ENCODE results near the gene ARHGEF17.

The ARHGEF17 gene

DNA sequence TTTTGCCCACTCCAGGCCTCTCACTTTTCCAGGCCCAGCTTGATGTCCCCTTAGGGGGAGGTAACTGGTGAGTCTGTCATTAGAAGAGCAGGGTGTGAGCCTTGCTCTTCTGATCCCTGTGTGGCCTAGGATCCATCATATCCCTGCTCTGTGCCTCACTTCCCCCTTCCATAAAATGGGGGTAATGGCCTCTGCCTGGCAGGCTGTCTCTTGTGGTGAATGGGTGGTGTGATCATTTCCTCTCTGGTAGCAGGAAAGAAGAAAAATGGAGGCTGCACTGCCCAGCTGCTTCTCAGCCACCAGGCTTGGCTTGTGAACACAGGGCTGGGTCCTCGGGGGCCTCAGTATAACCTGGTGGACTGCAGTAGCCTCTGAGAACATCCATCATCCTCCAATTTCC, 5.6 kb downstream of the ARHGEF17 start:
- DNase-seq, result no peak

DNA sequence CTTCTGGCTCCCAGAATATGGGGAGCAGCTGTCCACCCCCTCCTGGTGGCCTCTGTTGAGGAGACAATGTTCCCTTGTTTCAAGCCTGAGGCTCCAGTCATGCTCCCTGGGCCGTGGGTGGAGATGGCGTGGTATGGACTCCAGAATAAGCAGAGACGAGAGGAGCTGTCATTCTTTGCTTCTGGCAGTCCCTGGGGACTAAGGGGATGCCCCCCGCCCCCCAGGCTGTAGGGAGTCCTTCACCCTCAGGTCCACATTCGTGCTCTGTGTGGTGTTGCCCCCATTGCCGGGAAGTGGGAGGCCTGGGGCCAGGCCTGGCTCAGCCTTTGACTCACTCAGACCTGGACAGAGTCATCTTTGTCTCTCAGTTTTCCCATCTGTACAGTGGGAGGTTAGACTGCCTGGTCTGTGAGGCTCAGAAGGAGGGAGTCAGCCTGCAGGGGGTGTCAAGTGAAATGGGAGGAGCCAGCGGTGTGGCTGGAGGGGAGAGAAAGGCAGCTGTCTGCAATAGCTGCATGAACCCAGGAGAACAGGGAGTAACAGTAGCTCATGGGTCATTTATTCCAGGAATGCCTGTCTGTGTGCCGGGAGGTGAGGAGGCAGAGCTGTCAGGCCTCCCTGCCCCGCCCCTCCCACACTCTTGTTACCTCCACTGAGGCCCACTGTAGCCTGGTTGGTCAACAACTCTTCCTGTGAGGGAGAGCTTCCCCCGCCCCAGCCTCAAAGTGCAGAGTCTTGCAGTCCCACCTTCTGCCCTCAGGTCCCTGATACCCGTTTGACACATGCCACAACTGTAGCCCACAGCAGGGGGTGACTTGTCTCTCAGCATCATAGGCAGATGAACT, 6.3 kb downstream of the ARHGEF17 start:
- peak in 42 of 58 donors; percentile 21 to 85 (median 61) for DNase-seq

- DNase-seq, result peak in 7 of 58 donors; percentile 26 to 39 (median 31)
Measured at GRCh38 chr11:73315293-73316020, 7.4 kb downstream of the ARHGEF17 start.

DNA sequence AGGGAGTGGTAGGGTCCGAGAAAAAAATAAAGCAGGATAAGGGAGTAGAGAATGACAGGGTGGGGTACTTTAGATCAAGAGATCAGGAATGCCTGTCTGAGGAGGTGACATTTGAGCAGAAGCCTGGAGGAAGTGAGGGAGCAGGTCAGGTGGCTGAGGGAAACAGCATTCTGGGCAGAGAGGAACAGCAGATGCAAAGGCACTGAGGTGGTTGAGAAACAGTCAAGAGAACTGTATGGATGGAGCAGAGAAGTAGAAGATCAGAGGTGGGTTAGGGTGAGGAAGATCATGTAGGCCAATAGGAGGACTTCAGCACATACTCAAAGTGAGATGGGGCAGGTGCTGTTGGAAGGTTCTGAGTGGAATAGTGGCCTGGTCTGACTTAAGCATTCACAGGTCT, 8.3 kb downstream of the ARHGEF17 start:
- no peak for DNase-seq

- peak in 53 of 58 donors; percentile 29 to 88 (median 72) for DNase-seq
Measured at GRCh38 chr11:73317373-73317772, 9.3 kb downstream of the ARHGEF17 start.

GRCh38 chr11:73317803-73318202, 9.7 kb downstream of the ARHGEF17 start:
- peak in 3 of 58 donors; percentile 39 to 64 (median 57) for DNase-seq

GRCh38 chr11:73318501-73319011, 10.5 kb downstream of the ARHGEF17 start:
- no peak for DNase-seq

- no peak for DNase-seq
Measured at GRCh38 chr11:73320763-73321603, 12.9 kb downstream of the ARHGEF17 start.

DNA sequence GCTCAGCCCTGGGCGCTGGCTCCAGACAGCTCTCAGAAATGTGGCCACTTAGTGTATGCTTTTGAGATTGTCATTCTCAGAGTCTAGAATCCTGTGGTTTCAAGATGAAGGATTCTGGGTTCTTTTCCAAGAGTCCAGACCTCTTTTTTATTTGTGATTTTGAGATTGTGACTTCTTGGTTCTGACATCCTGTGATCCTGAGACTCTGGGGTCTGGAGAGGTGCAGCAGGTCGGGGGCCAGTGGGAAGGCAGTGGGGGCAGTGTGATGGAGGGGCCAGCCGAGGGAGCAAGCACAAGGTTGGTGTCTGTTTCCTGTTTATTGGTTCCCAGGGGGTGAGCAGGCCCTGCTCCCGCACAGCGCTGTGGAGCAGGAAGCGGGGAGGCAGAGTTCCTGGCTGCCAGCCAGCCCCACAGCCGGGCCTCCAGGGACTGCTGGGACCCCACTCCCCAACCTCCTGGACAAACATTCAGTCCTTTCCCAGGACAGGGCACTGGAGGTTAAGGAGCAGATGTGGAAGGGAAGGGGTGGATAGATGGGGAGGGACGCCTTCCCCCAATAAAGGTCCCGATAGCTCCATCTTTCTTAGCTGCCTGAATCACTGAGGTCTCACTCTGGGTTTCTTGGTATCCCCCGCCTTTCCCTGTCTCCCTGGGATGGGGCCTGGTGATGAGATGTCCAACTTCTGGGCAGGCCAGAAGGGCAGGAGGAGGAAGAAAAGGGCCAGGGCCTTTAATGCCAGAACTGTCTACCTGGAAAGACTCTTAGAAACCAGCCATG, 13.7 kb downstream of the ARHGEF17 start:
- DNase-seq, result peak in 2 of 58 donors; percentile 27 to 39

DNA sequence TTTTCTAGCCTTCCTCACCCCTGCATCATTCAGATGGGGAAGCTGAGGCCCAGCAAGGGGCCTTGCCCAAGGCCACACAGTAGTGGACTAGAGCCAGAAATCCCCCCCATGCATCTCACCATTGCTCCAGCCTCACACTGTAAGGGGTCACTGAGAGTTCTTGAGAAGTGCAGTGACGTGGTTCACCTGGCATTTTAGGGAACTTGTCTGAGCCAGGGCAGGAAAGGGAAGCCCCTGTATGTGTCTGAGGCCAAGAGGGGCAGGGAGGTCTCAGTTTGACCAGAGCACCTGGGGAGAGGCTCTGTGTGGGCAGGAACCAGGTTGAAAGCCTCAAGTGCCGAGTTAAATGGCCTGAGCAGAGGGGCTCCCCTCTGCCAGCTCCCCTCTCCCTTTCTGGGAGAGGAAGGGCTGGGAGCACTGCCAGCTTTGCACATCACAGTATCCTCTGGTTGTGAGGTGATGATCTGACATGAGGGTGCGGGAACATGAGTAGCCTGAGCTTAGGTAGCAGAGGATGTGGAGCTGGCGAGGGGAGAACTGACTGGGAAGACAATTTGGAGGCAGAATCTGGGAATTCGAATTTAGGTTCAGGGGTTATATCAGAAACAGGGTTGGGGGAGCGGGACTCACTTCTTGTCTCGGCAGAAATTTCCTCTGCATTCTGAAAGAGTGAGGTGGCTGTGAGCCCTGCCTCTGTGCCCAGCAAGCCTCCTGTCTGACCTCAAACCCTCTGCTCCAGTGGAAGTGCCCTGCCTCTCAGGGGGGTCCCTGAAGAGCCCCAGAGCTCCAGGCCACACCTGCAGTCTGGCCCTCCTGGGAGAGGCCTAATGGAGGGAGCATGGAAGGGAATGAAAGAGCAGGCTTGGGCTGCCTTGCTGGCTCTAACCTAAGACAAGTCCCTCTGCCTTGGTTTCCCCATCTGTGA, 14.6 kb downstream of the ARHGEF17 start:
- no peak for DNase-seq

GRCh38 chr11:73323464-73323863, 15.4 kb downstream of the ARHGEF17 start:
- DNase-seq, result peak in 22 of 58 donors; percentile 15 to 63 (median 42)

- no peak for DNase-seq
Measured at GRCh38 chr11:73324116-73324515, 16.0 kb downstream of the ARHGEF17 start.

- no peak for DNase-seq
Measured at GRCh38 chr11:73324665-73325035, 16.6 kb downstream of the ARHGEF17 start.

DNA sequence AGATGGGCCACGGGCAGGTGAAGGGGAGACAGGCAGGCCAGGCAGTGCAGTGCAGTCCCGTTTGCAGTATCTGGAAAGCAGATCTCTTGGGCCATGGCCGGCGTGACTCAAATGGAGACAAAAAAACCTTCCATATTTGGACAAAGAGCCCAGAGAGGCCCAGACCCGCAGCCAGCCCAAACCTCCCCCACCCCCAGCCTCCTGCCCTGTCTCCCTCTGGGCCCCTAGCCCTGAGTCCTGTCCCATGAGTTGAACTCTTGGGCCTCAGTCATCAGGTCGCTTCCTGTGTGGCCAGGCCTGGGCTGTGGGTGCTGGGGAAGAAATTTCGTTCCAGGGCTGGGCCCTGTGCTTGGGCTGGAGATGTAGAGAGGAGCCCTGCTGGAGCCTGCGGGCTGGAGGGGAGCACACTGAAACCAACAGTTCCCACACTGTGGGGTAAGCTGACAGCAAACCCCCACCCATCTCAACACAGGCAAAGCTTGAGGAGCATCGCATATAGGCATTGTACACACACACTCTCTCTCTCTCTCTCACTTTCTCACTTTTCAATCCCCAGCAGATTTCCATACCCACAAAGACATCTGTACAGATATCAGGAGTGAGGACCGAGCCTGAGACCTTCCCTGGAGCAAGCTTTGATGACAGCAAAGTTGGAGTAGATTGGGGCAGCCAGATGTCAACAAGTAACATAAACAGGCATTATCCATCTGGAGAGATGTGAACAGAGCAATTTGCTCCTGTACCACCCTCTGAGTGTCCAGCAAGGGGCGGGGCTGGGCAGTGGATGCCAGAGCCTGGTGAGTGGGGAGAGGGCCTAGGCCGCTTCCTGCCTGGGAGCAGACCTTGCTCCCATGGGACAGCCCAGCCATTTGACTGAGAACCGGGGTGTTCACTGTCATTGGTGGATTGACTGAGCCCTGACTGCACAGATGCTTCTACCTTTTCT, 17.2 kb downstream of the ARHGEF17 start:
- peak in 1 of 58 donors; percentile 32 for DNase-seq

- no peak for DNase-seq
Measured at GRCh38 chr11:73326929-73327811, 19.1 kb downstream of the ARHGEF17 start.

- DNase-seq, result no peak
Measured at GRCh38 chr11:73327812-73328364, 19.8 kb downstream of the ARHGEF17 start.
